ENCODE measurements around the gene SETBP1. TPM values are rescaled to one million over a fixed set of nuclear protein-coding genes. Genes with fewer than 3 reads are reported as not detected.
A peak's percentile ranks its signal among the peaks of the same experiment; 100 is the strongest.

Gene SETBP1
- total and polyA plus RNA-seq, 8 donors, result 1.4 to 66.5 (median 20.1) TPM

DNA sequence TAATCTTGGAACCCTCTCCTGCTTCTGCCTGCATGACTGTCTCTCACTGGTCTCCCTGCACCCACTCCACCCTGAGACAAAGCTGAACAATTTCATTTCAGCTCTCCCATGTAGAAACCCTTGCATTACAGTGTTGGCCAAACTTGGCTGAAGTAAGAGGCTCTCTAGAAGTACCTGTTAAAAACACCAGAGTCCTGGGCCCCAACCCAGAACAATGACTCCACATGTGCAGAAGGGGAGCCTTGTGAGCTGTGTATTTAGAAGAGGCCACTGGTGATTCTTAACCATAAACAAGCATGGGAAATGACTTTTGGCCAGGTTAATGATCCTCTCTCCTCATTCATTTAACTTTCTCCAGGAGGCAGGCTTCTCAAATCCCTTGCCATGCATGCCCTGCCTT lies 254.8 kb downstream of the SETBP1 start:
- intact Hi-C loops (cut with DNase I; ENCODE audit: low total_unique reads), result no loop called here
- Histone ChIP-seq H3K9me3 (peaks cover 0 to 16% (median 6%) of the 10 kb centered on the region in 4 donors), H3K27ac (no peak overlapping the region), H3K36me3 (peaks cover 0 to 5% (median 0%) of the 10 kb centered on the region in 4 donors), H3K4me1 (peaks cover 0 to 27% (median 12%) of the 10 kb centered on the region in 4 donors), H3K27me3 (no peaks in the 10 kb centered on the region), H3K4me3 (no peak overlapping the region)
- DNase-seq, result no peak
- TF ChIP-seq POLR2A (IDR thresholded peaks at IDR 0.05) (no peak), POLR2AphosphoS5 (IDR thresholded peaks at IDR 0.05) (no peak), EP300 (IDR thresholded peaks at IDR 0.05) (no peak)
- TF ChIP-seq, protein P1, sequence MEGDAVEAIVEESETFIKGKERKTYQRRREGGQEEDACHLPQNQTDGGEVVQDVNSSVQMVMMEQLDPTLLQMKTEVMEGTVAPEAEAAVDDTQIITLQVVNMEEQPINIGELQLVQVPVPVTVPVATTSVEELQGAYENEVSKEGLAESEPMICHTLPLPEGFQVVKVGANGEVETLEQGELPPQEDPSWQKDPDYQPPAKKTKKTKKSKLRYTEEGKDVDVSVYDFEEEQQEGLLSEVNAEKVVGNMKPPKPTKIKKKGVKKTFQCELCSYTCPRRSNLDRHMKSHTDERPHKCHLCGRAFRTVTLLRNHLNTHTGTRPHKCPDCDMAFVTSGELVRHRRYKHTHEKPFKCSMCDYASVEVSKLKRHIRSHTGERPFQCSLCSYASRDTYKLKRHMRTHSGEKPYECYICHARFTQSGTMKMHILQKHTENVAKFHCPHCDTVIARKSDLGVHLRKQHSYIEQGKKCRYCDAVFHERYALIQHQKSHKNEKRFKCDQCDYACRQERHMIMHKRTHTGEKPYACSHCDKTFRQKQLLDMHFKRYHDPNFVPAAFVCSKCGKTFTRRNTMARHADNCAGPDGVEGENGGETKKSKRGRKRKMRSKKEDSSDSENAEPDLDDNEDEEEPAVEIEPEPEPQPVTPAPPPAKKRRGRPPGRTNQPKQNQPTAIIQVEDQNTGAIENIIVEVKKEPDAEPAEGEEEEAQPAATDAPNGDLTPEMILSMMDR (IDR thresholded peaks at IDR 0.05), result no peak

DNA sequence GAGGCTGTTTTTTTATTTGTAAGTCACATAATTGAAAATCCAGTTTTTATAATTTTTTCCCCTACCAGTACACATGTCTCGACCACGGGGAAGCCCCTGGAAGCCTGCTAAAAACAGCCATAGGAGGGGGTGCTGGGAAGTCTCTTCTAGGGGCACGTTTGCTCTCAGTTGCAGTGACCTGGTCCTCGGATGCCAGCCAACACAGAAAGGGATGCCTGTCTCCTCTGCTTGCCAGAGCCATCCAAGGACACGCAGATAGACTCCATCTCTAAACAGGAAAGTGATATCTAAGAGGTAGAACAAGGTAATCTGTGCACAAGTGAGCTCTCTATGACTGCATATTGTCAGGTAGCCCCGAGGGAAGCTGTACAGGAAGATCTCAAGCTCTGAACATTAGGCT lies 255.8 kb downstream of the SETBP1 start:
- no peak overlapping the region for H3K27ac ChIP-seq
- H3K36me3 ChIP-seq, result peaks cover 0 to 5% (median 0%) of the 10 kb centered on the region in 4 donors
- intact Hi-C loops (cut with DNase I; ENCODE audit: low total_unique reads), result no loop called here
- TF ChIP-seq POLR2A (IDR thresholded peaks at IDR 0.05) (no peak), EP300 (IDR thresholded peaks at IDR 0.05) (no peak)
- no peak overlapping the region for H3K4me3 ChIP-seq
- no peak for DNase-seq
- peaks cover 0 to 13% (median 6%) of the 10 kb centered on the region in 4 donors for H3K9me3 ChIP-seq
- no peaks in the 10 kb centered on the region for H3K27me3 ChIP-seq
- peaks cover 0 to 27% (median 12%) of the 10 kb centered on the region in 4 donors for H3K4me1 ChIP-seq
- 74 to 87% (median 84%) methylated on average over 6 of the region's 6 CpGs for WGBS, 5 donors

DNA sequence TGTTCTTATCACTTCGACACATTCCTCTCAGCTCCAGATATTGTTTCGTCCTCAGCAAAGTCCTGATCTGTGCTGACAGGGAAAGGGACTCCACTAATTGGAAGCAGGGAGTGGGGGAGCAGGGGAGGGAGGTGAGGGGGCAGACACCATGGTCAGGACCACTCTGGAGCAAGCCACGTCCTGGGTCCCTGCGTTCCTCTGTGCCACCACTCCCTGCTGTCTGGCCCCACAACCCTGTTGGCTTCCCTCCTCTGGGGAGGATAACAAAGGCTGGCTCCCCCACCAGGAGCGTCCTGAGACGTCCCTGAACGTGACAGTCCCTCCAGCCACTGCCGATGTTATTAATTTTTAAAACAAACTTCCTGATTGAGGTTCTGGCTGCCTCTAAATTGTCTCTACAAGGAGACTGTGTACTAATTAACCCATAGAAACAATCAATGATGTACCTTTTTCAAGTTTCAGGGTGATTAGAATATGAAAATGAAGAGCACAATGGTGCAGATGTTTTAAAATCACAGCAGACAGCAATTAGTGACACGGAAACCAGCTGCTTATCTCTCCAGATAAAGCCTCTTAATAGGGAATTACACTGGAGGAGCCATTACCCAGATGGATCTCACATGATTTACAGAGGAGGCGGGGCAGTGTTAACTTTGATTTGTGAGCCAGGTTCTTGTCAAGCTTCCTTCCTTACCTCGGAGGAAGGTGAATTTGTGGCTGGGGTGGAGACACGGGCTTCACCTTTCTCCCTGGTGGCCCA lies 257.5 kb downstream of the SETBP1 start:
- Histone ChIP-seq H3K4me1 (peaks cover 0 to 37% (median 16%) of the 10 kb centered on the region in 4 donors), H3K27ac (peak overlapping the region in 3 of 5 donors; percentile 19 to 57 (median 40)), H3K27me3 (no peaks in the 10 kb centered on the region), H3K9me3 (peaks cover 0 to 8% (median 4%) of the 10 kb centered on the region in 4 donors), H3K4me3 (no peak overlapping the region), H3K36me3 (peaks cover 0 to 5% (median 0%) of the 10 kb centered on the region in 4 donors)
- DNase-seq, result peak; percentile 46 to 73
- TF ChIP-seq EP300 (IDR thresholded peaks at IDR 0.05), result no peak
- TF ChIP-seq POLR2A (IDR thresholded peaks at IDR 0.05), result no peak
- TF ChIP-seq POLR2AphosphoS5 (IDR thresholded peaks at IDR 0.05), result peak in 1 of 3 donors; percentile 26
- TF ChIP-seq, protein P1 (IDR thresholded peaks at IDR 0.05), result no peak
- intact Hi-C loops (cut with DNase I; ENCODE audit: low total_unique reads), result no loop called here
- 26 to 48% (median 36%) methylated on average over 12 of the region's 12 CpGs for WGBS, 5 donors

DNA sequence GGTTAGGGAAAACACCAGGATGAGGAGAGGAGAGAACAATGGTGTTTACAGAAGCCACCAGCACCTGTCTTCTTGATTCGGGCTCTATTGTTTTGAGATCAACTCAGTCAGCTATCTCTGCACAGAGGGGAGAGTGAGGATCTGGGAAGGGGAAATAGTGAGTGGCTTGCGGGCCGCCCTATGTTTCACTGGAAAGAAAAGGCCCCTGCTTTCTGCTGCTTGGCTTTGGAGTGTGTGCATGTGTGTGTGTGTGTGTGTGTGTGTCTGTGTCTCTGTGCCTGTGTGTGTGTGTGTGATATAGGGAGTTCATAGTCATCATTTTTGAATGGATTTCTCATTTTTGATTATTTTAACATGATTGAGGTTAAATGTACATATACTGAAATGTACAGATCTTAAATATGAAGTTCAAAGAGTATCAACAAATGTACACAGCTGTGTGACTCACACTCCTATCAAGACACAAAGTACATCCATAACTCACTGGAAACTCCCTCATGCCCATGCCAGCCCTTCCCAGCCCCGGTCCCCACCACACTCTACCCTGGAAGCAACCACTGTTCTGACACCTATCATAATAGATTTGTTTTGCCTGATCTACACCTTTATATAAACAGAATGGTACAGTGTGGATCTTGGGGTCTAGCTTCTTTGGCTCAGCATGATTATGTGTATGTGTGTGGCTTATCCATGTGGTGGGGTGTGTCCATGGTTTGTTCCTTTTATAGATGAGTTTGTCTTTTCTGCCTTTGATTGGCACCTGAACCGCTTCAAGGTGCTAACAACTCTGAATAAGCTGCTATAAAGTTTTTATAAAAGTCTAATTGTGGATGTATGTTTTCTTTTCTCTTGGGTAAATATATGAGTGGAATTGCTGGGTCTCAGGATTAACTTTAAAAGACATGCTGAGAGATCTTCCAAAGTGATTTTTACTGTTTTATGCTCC lies 258.3 kb downstream of the SETBP1 start:
- TF ChIP-seq, protein P1 (IDR thresholded peaks at IDR 0.05), result no peak
- TF ChIP-seq POLR2A (IDR thresholded peaks at IDR 0.05), result no peak
- TF ChIP-seq EP300 (IDR thresholded peaks at IDR 0.05), result no peak
- no peak for TF ChIP-seq POLR2AphosphoS5 (IDR thresholded peaks at IDR 0.05)
- intact Hi-C loops (cut with DNase I; ENCODE audit: low total_unique reads), result no loop called here
- H3K4me1 ChIP-seq, result peaks cover 0 to 46% (median 20%) of the 10 kb centered on the region in 4 donors
- WGBS, 5 donors, result 57 to 73% (median 61%) methylated on average over 5 of the region's 5 CpGs
- no peaks in the 10 kb centered on the region for H3K36me3 ChIP-seq
- H3K27me3 ChIP-seq, result no peaks in the 10 kb centered on the region
- H3K27ac ChIP-seq, result peak overlapping the region in 3 of 5 donors; percentile 19 to 57 (median 40)
- peak in 1 of 2 donors; percentile 36 for DNase-seq
- H3K4me3 ChIP-seq, result no peak overlapping the region
- no peaks in the 10 kb centered on the region for H3K9me3 ChIP-seq

Measured in stomach (tissue), 9 donors.